K562 (cell line): Measurements from ENCODE around the gene SLC39A11.

Experiments
- ARID2 ChIP-seq: fragments of 450-650 bp; IDR thresholded peaks from 2 replicates; pipeline ENCODE4 v1.6.1; 2017; ENCODE audit warnings: antibody characterized with exemption, mild to moderate bottlenecking
- EZH2 ChIP-seq: IDR thresholded peaks from 2 replicates; pipeline ENCODE4 v1.6.1; 2012; ENCODE audit warnings: low read depth, mild to moderate bottlenecking, inconsistent platforms, low read length, borderline replicate concordance
- FOXP1 ChIP-seq: sonication (generic); formaldehyde crosslinking; IDR thresholded peaks from 2 replicates; pipeline ENCODE4 v1.8.0; 2022; ENCODE audit warnings: mild to moderate bottlenecking, missing genetic modification reagents
- MAZ ChIP-seq, 2 experiments: fragments of 450-650 bp in 1 of 2; sonication (generic) in 1 of 2; formaldehyde crosslinking; IDR thresholded peaks in 1 of 2; conservative IDR thresholded peaks in 1 of 2; 2 replicates each; pipeline versions ENCODE4 v1.4.0 to v1.5.0; 2020; ENCODE audit warnings: mild to moderate bottlenecking in 1 of 2, missing genetic modification reagents in 1 of 2
- MCM5 ChIP-seq: fragments of 450-650 bp; IDR thresholded peaks from 2 replicates; pipeline ENCODE4 v1.6.1; 2016; ENCODE audit warnings: low read depth
- RB1 ChIP-seq: fragments of 450-650 bp; IDR thresholded peaks from 2 replicates; pipeline ENCODE4 v1.6.1; 2017; ENCODE audit warnings: low read depth, mild to moderate bottlenecking
- RBM14 ChIP-seq: fragments of 200-400 bp; formaldehyde crosslinking; IDR thresholded peaks from 2 replicates; pipeline ENCODE4 v1.6.1; 2018; ENCODE audit warnings: low read depth, mild to moderate bottlenecking, low read length, moderate library complexity, borderline replicate concordance; ENCODE audit not compliant: insufficient read depth
- TAF7 ChIP-seq: fragments of 450-650 bp; IDR thresholded peaks from 2 replicates; pipeline ENCODE4 v1.6.1; 2016; ENCODE audit warnings: missing genetic modification characterization, missing compliant biosample characterization
- U2AF1 ChIP-seq: fragments of 200-400 bp; formaldehyde crosslinking; optimal IDR thresholded peaks from 2 replicates; pipeline ENCODE3; 2017; ENCODE audit warnings: mild to moderate bottlenecking, low read depth, low read length, moderate library complexity
- TF ChIP-seq, protein P1 (sequence below): fragments of 250-450 bp; sonication (Bioruptor Pico); IDR thresholded peaks from 2 replicates; pipeline ENCODE4 v1.8.0; 2022; ENCODE audit warnings: moderate library complexity, mild to moderate bottlenecking, inconsistent platforms
- TF ChIP-seq, protein P2 (sequence below): fragments of 450-650 bp; IDR thresholded peaks from 2 replicates; pipeline ENCODE4 v1.6.1; 2016; ENCODE audit warnings: low read depth
- TF ChIP-seq, protein P3 (sequence below): fragments of 450-650 bp; formaldehyde crosslinking; IDR thresholded peaks from 2 replicates; pipeline ENCODE4 v1.4.0; 2022; ENCODE audit warnings: mild to moderate bottlenecking, moderate library complexity
- TF ChIP-seq, protein P4 (sequence below), 3 experiments: IDR thresholded peaks in 2 of 3; conservative IDR thresholded peaks in 1 of 3; 2 replicates each; pipeline ENCODE4 v1.5.1; 2011 to 2012; ENCODE audit warnings: low read length in 3 of 3, mild to moderate bottlenecking in 3 of 3, control low read depth in 2 of 3, improper control_type of control experiment in 1 of 3, inconsistent platforms in 1 of 3, low read depth in 1 of 3, mixed read lengths in 1 of 3, moderate library complexity in 1 of 3; ENCODE audit not compliant: insufficient read depth in 2 of 3

DNA sequence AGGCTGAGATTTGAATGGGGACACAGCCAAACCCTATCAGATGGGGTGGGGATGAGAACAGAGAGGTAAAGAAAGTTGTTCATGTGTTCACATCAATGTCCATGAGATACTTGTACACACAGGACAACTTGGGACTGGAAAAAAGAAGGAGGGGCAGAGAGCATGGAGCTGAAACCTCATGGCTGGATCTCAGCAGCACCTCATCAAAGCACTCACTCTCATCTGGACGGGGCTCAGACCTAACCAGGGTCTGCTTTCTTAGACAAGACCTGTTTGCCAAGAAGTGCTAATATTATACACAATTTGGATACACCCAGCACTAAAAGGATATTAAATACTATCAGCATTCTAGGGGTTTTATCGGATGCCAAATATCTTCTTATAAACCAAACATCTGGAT is 399.8 kb downstream of the SLC39A11 start:
- no peak for TF ChIP-seq FOXP1 (CRISPR knock-in tag)
- TF ChIP-seq, protein P1, sequence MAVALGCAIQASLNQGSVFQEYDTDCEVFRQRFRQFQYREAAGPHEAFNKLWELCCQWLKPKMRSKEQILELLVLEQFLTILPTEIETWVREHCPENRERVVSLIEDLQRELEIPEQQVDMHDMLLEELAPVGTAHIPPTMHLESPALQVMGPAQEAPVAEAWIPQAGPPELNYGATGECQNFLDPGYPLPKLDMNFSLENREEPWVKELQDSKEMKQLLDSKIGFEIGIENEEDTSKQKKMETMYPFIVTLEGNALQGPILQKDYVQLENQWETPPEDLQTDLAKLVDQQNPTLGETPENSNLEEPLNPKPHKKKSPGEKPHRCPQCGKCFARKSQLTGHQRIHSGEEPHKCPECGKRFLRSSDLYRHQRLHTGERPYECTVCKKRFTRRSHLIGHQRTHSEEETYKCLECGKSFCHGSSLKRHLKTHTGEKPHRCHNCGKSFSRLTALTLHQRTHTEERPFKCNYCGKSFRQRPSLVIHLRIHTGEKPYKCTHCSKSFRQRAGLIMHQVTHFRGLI (CRISPR knock-in tag): no peak
- no peak for TF ChIP-seq RBM14
- TF ChIP-seq, protein P2, sequence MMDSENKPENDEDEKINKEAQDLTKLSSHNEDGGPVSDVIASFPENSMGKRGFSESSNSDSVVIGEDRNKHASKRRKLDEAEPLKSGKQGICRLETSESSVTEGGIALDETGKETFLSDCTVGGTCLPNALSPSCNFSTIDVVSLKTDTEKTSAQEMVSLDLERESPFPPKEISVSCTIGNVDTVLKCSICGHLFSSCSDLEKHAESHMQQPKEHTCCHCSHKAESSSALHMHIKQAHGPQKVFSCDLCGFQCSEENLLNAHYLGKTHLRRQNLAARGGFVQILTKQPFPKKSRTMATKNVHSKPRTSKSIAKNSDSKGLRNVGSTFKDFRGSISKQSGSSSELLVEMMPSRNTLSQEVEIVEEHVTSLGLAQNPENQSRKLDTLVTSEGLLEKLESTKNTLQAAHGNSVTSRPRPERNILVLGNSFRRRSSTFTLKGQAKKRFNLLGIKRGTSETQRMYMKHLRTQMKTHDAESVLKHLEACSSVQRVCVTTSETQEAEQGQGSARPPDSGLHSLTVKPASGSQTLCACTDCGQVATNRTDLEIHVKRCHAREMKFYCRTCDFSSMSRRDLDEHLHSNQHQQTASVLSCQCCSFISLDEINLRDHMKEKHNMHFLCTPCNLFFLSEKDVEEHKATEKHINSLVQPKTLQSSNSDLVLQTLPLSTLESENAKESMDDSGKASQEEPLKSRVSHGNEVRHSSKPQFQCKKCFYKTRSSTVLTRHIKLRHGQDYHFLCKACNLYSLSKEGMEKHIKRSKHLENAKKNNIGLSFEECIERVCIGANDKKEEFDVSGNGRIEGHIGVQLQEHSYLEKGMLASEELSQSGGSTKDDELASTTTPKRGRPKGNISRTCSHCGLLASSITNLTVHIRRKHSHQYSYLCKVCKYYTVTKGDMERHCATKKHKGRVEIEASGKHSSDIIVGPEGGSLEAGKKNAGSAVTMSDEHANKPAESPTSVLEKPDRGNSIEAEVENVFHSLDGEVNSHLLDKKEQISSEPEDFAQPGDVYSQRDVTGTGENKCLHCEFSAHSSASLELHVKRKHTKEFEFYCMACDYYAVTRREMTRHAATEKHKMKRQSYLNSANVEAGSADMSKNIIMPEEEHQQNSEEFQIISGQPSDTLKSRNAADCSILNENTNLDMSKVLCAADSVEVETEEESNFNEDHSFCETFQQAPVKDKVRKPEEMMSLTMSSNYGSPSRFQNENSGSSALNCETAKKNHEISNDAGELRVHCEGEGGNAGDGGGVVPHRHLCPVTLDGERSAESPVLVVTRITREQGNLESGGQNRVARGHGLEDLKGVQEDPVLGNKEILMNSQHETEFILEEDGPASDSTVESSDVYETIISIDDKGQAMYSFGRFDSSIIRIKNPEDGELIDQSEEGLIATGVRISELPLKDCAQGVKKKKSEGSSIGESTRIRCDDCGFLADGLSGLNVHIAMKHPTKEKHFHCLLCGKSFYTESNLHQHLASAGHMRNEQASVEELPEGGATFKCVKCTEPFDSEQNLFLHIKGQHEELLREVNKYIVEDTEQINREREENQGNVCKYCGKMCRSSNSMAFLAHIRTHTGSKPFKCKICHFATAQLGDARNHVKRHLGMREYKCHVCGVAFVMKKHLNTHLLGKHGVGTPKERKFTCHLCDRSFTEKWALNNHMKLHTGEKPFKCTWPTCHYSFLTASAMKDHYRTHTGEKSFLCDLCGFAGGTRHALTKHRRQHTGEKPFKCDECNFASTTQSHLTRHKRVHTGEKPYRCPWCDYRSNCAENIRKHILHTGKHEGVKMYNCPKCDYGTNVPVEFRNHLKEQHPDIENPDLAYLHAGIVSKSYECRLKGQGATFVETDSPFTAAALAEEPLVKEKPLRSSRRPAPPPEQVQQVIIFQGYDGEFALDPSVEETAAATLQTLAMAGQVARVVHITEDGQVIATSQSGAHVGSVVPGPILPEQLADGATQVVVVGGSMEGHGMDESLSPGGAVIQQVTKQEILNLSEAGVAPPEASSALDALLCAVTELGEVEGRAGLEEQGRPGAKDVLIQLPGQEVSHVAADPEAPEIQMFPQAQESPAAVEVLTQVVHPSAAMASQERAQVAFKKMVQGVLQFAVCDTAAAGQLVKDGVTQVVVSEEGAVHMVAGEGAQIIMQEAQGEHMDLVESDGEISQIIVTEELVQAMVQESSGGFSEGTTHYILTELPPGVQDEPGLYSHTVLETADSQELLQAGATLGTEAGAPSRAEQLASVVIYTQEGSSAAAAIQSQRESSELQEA: no peak
- TF ChIP-seq U2AF1: no peak
- no peak for TF ChIP-seq ARID2
- no peak for TF ChIP-seq EZH2
- no peak for TF ChIP-seq MAZ (CRISPR knock-in tag; conservative IDR thresholded peaks at IDR 0.05 in 1 of 2, IDR thresholded peaks at IDR 0.05 in 1 of 2)
- TF ChIP-seq TAF7 (tag): no peak
- TF ChIP-seq, protein P3, sequence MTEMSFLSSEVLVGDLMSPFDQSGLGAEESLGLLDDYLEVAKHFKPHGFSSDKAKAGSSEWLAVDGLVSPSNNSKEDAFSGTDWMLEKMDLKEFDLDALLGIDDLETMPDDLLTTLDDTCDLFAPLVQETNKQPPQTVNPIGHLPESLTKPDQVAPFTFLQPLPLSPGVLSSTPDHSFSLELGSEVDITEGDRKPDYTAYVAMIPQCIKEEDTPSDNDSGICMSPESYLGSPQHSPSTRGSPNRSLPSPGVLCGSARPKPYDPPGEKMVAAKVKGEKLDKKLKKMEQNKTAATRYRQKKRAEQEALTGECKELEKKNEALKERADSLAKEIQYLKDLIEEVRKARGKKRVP (CRISPR knock-in tag): no peak
- TF ChIP-seq RB1: no peak
- TF ChIP-seq, protein P4, sequence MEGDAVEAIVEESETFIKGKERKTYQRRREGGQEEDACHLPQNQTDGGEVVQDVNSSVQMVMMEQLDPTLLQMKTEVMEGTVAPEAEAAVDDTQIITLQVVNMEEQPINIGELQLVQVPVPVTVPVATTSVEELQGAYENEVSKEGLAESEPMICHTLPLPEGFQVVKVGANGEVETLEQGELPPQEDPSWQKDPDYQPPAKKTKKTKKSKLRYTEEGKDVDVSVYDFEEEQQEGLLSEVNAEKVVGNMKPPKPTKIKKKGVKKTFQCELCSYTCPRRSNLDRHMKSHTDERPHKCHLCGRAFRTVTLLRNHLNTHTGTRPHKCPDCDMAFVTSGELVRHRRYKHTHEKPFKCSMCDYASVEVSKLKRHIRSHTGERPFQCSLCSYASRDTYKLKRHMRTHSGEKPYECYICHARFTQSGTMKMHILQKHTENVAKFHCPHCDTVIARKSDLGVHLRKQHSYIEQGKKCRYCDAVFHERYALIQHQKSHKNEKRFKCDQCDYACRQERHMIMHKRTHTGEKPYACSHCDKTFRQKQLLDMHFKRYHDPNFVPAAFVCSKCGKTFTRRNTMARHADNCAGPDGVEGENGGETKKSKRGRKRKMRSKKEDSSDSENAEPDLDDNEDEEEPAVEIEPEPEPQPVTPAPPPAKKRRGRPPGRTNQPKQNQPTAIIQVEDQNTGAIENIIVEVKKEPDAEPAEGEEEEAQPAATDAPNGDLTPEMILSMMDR (IDR thresholded peaks at IDR 0.05 in 2 of 3, conservative IDR thresholded peaks at IDR 0.05 in 1 of 3; ENCODE audit: insufficient read depth in 2 of 3, low read depth in 1 of 3, low read length in 3 of 3): no peak
- no peak for TF ChIP-seq MCM5
